ENCODE data around the gene DGKI. TPM values are rescaled to one million over a fixed set of nuclear protein-coding genes. Genes with fewer than 3 reads are reported as not detected.

Gene DGKI
- total and polyA plus RNA-seq, 4 experiments from 2014 or later, result 0.11 TPM; not detected in 3

- no peak for DNase-seq
- CTCF ChIA-PET (ENCODE audit: partially characterized antibody), result no interaction called here
- Mint-ChIP-seq H3K27me3 (no peaks in the 10 kb centered on the region), H3K4me3 (no peak overlapping the region), H3K9me3 (peaks cover 0 to 2% (median 0%) of the 10 kb centered on the region in 8 donors), H3K36me3 (no peaks in the 10 kb centered on the region), H3K27ac (no peak overlapping the region), H3K4me1 (no peaks in the 10 kb centered on the region)
- Histone ChIP-seq H3K4me3 (ENCODE audit: low read length in 2 of 2) (no peak overlapping the region), H3K27ac (ENCODE audit: low read depth, low read length) (no peak overlapping the region), H3K4me1 (ENCODE audit: insufficient read depth, low read length) (no peaks in the 10 kb centered on the region), H3K9me3 (ENCODE audit: control insufficient read depth in 1 of 2, low read length in 2 of 2) (no peaks in the 10 kb centered on the region), H3K27me3 (ENCODE audit: insufficient read depth, low read length) (no peaks in the 10 kb centered on the region), H3K36me3 (ENCODE audit: insufficient read depth, low read length) (no peaks in the 10 kb centered on the region)
- intact Hi-C loops (cut with micrococcal nuclease), result no loop called here
- POLR2A ChIA-PET (ENCODE audit: partially characterized antibody), result no interaction called here
Measured at GRCh38 chr7:137545059-137545716, 301.6 kb downstream of the DGKI start.

GRCh38 chr7:137544453-137545058 lies 302.2 kb downstream of the DGKI start:
- no peak for DNase-seq
- Histone ChIP-seq H3K4me1 (ENCODE audit: insufficient read depth, low read length) (no peaks in the 10 kb centered on the region), H3K27ac (ENCODE audit: low read depth, low read length) (no peak overlapping the region), H3K4me3 (ENCODE audit: low read length in 2 of 2) (no peak overlapping the region), H3K36me3 (ENCODE audit: insufficient read depth, low read length) (no peaks in the 10 kb centered on the region), H3K9me3 (ENCODE audit: control insufficient read depth in 1 of 2, low read length in 2 of 2) (no peaks in the 10 kb centered on the region), H3K27me3 (ENCODE audit: insufficient read depth, low read length) (no peaks in the 10 kb centered on the region)
- intact Hi-C loops (cut with micrococcal nuclease), result no loop called here
- Mint-ChIP-seq H3K4me1 (no peaks in the 10 kb centered on the region), H3K36me3 (no peaks in the 10 kb centered on the region), H3K27ac (no peak overlapping the region), H3K4me3 (no peak overlapping the region), H3K27me3 (peaks cover 0 to 2% of the 10 kb centered on the region in 2 donors), H3K9me3 (peaks cover 0 to 2% (median 0%) of the 10 kb centered on the region in 8 donors)
- POLR2A ChIA-PET (ENCODE audit: partially characterized antibody), result no interaction called here
- CTCF ChIA-PET (ENCODE audit: partially characterized antibody), result no interaction called here

- Histone ChIP-seq H3K4me1 (ENCODE audit: insufficient read depth, low read length) (no peaks in the 10 kb centered on the region), H3K27me3 (ENCODE audit: insufficient read depth, low read length) (no peaks in the 10 kb centered on the region), H3K36me3 (ENCODE audit: insufficient read depth, low read length) (no peaks in the 10 kb centered on the region), H3K4me3 (ENCODE audit: low read length in 2 of 2) (no peak overlapping the region), H3K9me3 (ENCODE audit: control insufficient read depth in 1 of 2, low read length in 2 of 2) (no peaks in the 10 kb centered on the region), H3K27ac (ENCODE audit: low read depth, low read length) (no peak overlapping the region)
- ChIA-PET POLR2A (ENCODE audit: partially characterized antibody) (no interaction called here), CTCF (ENCODE audit: partially characterized antibody) (interaction anchor here (0.5 kb wide), 1 partner anchor 16 kb away, joined by 3 read pairs; no protein-coding TSS in a partner anchor)
- no peaks in the 10 kb centered on the region for H3K36me3 Mint-ChIP-seq
- intact Hi-C loops (cut with micrococcal nuclease), result no loop called here
- peaks cover 0 to 4% (median 0%) of the 10 kb centered on the region in 8 donors for H3K9me3 Mint-ChIP-seq
- no peaks in the 10 kb centered on the region for H3K4me1 Mint-ChIP-seq
- peaks cover 0 to 7% of the 10 kb centered on the region in 2 donors for H3K27me3 Mint-ChIP-seq
- H3K27ac Mint-ChIP-seq, result no peak overlapping the region
- no peak for DNase-seq
- H3K4me3 Mint-ChIP-seq, result no peak overlapping the region
Measured at GRCh38 chr7:137539111-137539715, 307.6 kb downstream of the DGKI start.

GRCh38 chr7:137538361-137538762 lies 308.4 kb downstream of the DGKI start:
- Mint-ChIP-seq H3K27ac (no peak overlapping the region), H3K4me3 (no peak overlapping the region), H3K27me3 (peaks cover 0 to 7% of the 10 kb centered on the region in 2 donors), H3K4me1 (no peaks in the 10 kb centered on the region), H3K36me3 (no peaks in the 10 kb centered on the region), H3K9me3 (peaks cover 0 to 4% (median 0%) of the 10 kb centered on the region in 8 donors)
- POLR2A ChIA-PET (ENCODE audit: partially characterized antibody), result no interaction called here
- DNase-seq, result no peak
- H3K4me3 ChIP-seq (ENCODE audit: low read length in 2 of 2), result no peak overlapping the region
- intact Hi-C loops (cut with micrococcal nuclease), result no loop called here
- CTCF ChIA-PET (ENCODE audit: partially characterized antibody), result no interaction called here
- H3K27ac ChIP-seq (ENCODE audit: low read depth, low read length), result no peak overlapping the region
- no peaks in the 10 kb centered on the region for H3K4me1 ChIP-seq (ENCODE audit: insufficient read depth, low read length)
- no peaks in the 10 kb centered on the region for H3K9me3 ChIP-seq (ENCODE audit: control insufficient read depth in 1 of 2, low read length in 2 of 2)
- no peaks in the 10 kb centered on the region for H3K27me3 ChIP-seq (ENCODE audit: insufficient read depth, low read length)
- no peaks in the 10 kb centered on the region for H3K36me3 ChIP-seq (ENCODE audit: insufficient read depth, low read length)

GRCh38 chr7:137535579-137535978 lies 311.2 kb downstream of the DGKI start:
- no peaks in the 10 kb centered on the region for H3K36me3 Mint-ChIP-seq
- H3K4me1 ChIP-seq (ENCODE audit: insufficient read depth, low read length), result no peaks in the 10 kb centered on the region
- no peak for DNase-seq
- H3K4me3 ChIP-seq (ENCODE audit: low read length in 2 of 2), result no peak overlapping the region
- H3K27me3 Mint-ChIP-seq, result peaks cover 0 to 7% of the 10 kb centered on the region in 2 donors
- no peaks in the 10 kb centered on the region for H3K27me3 ChIP-seq (ENCODE audit: insufficient read depth, low read length)
- no peaks in the 10 kb centered on the region for H3K4me1 Mint-ChIP-seq
- no peak overlapping the region for H3K27ac ChIP-seq (ENCODE audit: low read depth, low read length)
- ChIA-PET CTCF (ENCODE audit: partially characterized antibody) (no interaction called here), POLR2A (ENCODE audit: partially characterized antibody) (no interaction called here)
- intact Hi-C loops (cut with micrococcal nuclease), result no loop called here
- H3K9me3 ChIP-seq (ENCODE audit: control insufficient read depth in 1 of 2, low read length in 2 of 2), result no peaks in the 10 kb centered on the region
- no peaks in the 10 kb centered on the region for H3K36me3 ChIP-seq (ENCODE audit: insufficient read depth, low read length)
- no peak overlapping the region for H3K4me3 Mint-ChIP-seq
- peaks cover 0 to 4% (median 0%) of the 10 kb centered on the region in 8 donors for H3K9me3 Mint-ChIP-seq
- H3K27ac Mint-ChIP-seq, result no peak overlapping the region

GRCh38 chr7:137531671-137532070 lies 315.1 kb downstream of the DGKI start:
- no peak for DNase-seq
- H3K27me3 ChIP-seq (ENCODE audit: insufficient read depth, low read length), result no peaks in the 10 kb centered on the region
- no peak overlapping the region for H3K4me3 Mint-ChIP-seq
- intact Hi-C loops (cut with micrococcal nuclease), result no loop called here
- POLR2A ChIA-PET (ENCODE audit: partially characterized antibody), result no interaction called here
- H3K36me3 ChIP-seq (ENCODE audit: insufficient read depth, low read length), result no peaks in the 10 kb centered on the region
- CTCF ChIA-PET (ENCODE audit: partially characterized antibody), result no interaction called here
- H3K4me3 ChIP-seq (ENCODE audit: low read length in 2 of 2), result no peak overlapping the region
- H3K27ac Mint-ChIP-seq, result no peak overlapping the region
- H3K4me1 Mint-ChIP-seq, result no peaks in the 10 kb centered on the region
- no peak overlapping the region for H3K27ac ChIP-seq (ENCODE audit: low read depth, low read length)
- no peaks in the 10 kb centered on the region for H3K36me3 Mint-ChIP-seq
- no peaks in the 10 kb centered on the region for H3K4me1 ChIP-seq (ENCODE audit: insufficient read depth, low read length)
- no peaks in the 10 kb centered on the region for H3K9me3 ChIP-seq (ENCODE audit: control insufficient read depth in 1 of 2, low read length in 2 of 2)
- peaks cover 0 to 1% (median 0%) of the 10 kb centered on the region in 8 donors for H3K9me3 Mint-ChIP-seq
- peaks cover 0 to 4% of the 10 kb centered on the region in 2 donors for H3K27me3 Mint-ChIP-seq

- no peaks in the 10 kb centered on the region for H3K36me3 ChIP-seq (ENCODE audit: insufficient read depth, low read length)
- no peak for DNase-seq
- CTCF ChIA-PET (ENCODE audit: partially characterized antibody), result no interaction called here
- no peaks in the 10 kb centered on the region for H3K27me3 ChIP-seq (ENCODE audit: insufficient read depth, low read length)
- peaks cover 0 to 1% (median 0%) of the 10 kb centered on the region in 8 donors for H3K9me3 Mint-ChIP-seq
- H3K27me3 Mint-ChIP-seq, result no peaks in the 10 kb centered on the region
- H3K4me3 ChIP-seq (ENCODE audit: low read length in 2 of 2), result no peak overlapping the region
- no peaks in the 10 kb centered on the region for H3K9me3 ChIP-seq (ENCODE audit: control insufficient read depth in 1 of 2, low read length in 2 of 2)
- no peaks in the 10 kb centered on the region for H3K36me3 Mint-ChIP-seq
- intact Hi-C loops (cut with micrococcal nuclease), result no loop called here
- H3K27ac ChIP-seq (ENCODE audit: low read depth, low read length), result no peak overlapping the region
- H3K4me1 Mint-ChIP-seq, result no peaks in the 10 kb centered on the region
- H3K27ac Mint-ChIP-seq, result no peak overlapping the region
- H3K4me3 Mint-ChIP-seq, result no peak overlapping the region
- POLR2A ChIA-PET (ENCODE audit: partially characterized antibody), result no interaction called here
- H3K4me1 ChIP-seq (ENCODE audit: insufficient read depth, low read length), result no peaks in the 10 kb centered on the region
Measured at GRCh38 chr7:137527634-137528033, 319.1 kb downstream of the DGKI start.

Data from CD4-positive, alpha-beta memory T cell (primary cell).